H9 (cell line): ENCODE data around the gene CLPTM1L. TPM values are rescaled to one million over a fixed set of nuclear protein-coding genes. Genes with fewer than 3 reads are reported as not detected.

Experiments
- DNase-seq: peaks from one replicate; pipeline ENCODE4 v3.0.0-alpha.2; 2017
- H2AFZ ChIP-seq: one replicate; pipeline ENCODE4 v1.6.1; 2013; ENCODE audit warnings: mild to moderate bottlenecking, low read length, control low read depth, moderate library complexity
- H2AK5ac ChIP-seq: 2 replicates; pipeline ENCODE4 v1.6.1; 2013; ENCODE audit warnings: low read length, control low read depth, mixed read lengths; ENCODE audit not compliant: insufficient read length
- H2BK120ac ChIP-seq: one replicate; pipeline ENCODE4 v1.6.1; 2013; ENCODE audit warnings: low read depth, mild to moderate bottlenecking, low read length, control low read depth, inconsistent platforms; ENCODE audit not compliant: poor library complexity, severe bottlenecking
- H2BK12ac ChIP-seq: 2 replicates; pipeline ENCODE4 v1.6.1; 2013; ENCODE audit warnings: low read length, control low read depth, mixed read lengths, low read depth; ENCODE audit not compliant: insufficient read length
- H2BK15ac ChIP-seq: 2 replicates; pipeline ENCODE4 v1.6.1; 2013; ENCODE audit warnings: low read depth, low read length, control low read depth
- H2BK20ac ChIP-seq: one replicate; pipeline ENCODE4 v1.6.1; 2013; ENCODE audit warnings: low read depth, mild to moderate bottlenecking, low read length, control low read depth, inconsistent platforms; ENCODE audit not compliant: poor library complexity, severe bottlenecking
- H2BK5ac ChIP-seq: 2 replicates; pipeline ENCODE4 v1.6.1; 2013; ENCODE audit warnings: low read length, control low read depth, mixed read lengths; ENCODE audit not compliant: insufficient read length
- H3K14ac ChIP-seq: 2 replicates; pipeline ENCODE4 v1.6.1; 2013; ENCODE audit warnings: low read length, control low read depth; ENCODE audit not compliant: insufficient read depth
- H3K18ac ChIP-seq: 2 replicates; pipeline ENCODE4 v1.6.1; 2013; ENCODE audit warnings: low read depth, mild to moderate bottlenecking, mixed read lengths, low read length, control low read depth; ENCODE audit not compliant: insufficient read length
- H3K23ac ChIP-seq: 2 replicates; pipeline ENCODE4 v1.6.1; 2013; ENCODE audit warnings: low read length, control low read depth, mixed read lengths, low read depth; ENCODE audit not compliant: insufficient read length
- H3K23me2 ChIP-seq: 2 replicates; pipeline ENCODE4 v1.6.1; 2013; ENCODE audit warnings: low read depth, mild to moderate bottlenecking, mixed read lengths, low read length, control low read depth; ENCODE audit not compliant: insufficient read length, poor library complexity, severe bottlenecking
- H3K27ac ChIP-seq: 2 replicates; pipeline ENCODE4 v1.5.1; 2013; ENCODE audit warnings: low read length, control low read depth, mixed read lengths, low read depth; ENCODE audit not compliant: insufficient read length
- H3K27me3 ChIP-seq: 2 replicates; pipeline ENCODE4 v1.6.1; 2013; ENCODE audit warnings: low read length, control low read depth, inconsistent platforms; ENCODE audit not compliant: insufficient read depth
- H3K4ac ChIP-seq: 2 replicates; pipeline ENCODE4 v1.6.1; 2013; ENCODE audit warnings: low read depth, mild to moderate bottlenecking, control low read depth, inconsistent platforms, low read length, moderate library complexity
- H3K4me1 ChIP-seq: 2 replicates; pipeline ENCODE4 v1.6.1; 2013; ENCODE audit warnings: low read length, control low read depth, inconsistent platforms; ENCODE audit not compliant: insufficient read depth
- H3K4me2 ChIP-seq: 2 replicates; pipeline ENCODE4 v1.6.1; 2013; ENCODE audit warnings: low read length, control low read depth, mixed read lengths; ENCODE audit not compliant: insufficient read length, insufficient read depth
- H3K56ac ChIP-seq: 2 replicates; pipeline ENCODE4 v1.6.1; 2013; ENCODE audit warnings: low read depth, mild to moderate bottlenecking, mixed read lengths, low read length, control low read depth; ENCODE audit not compliant: insufficient read length
- H3K79me1 ChIP-seq: 2 replicates; pipeline ENCODE4 v1.6.1; 2013; ENCODE audit warnings: low read depth, mild to moderate bottlenecking, moderate library complexity, low read length, control low read depth, inconsistent platforms; ENCODE audit not compliant: insufficient read depth, poor library complexity, severe bottlenecking
- H3K79me2 ChIP-seq: 2 replicates; pipeline ENCODE4 v1.6.1; 2013; ENCODE audit warnings: low read length, control low read depth, inconsistent platforms; ENCODE audit not compliant: insufficient read depth
- H3K9ac ChIP-seq: 2 replicates; pipeline ENCODE4 v1.6.1; 2013; ENCODE audit warnings: low read length, control low read depth, mixed read lengths; ENCODE audit not compliant: insufficient read length; ENCODE audit errors: extremely low read depth
- H3K9me3 ChIP-seq: one replicate; pipeline ENCODE4 v1.6.1; 2013; ENCODE audit warnings: low read depth, low read length, inconsistent platforms; ENCODE audit not compliant: control insufficient read depth
- H3T11ph ChIP-seq: one replicate; pipeline ENCODE4 v1.6.1; 2013; ENCODE audit warnings: mild to moderate bottlenecking, low read length, control low read depth, inconsistent platforms
- H4K20me1 ChIP-seq: one replicate; pipeline ENCODE4 v1.6.1; 2013; ENCODE audit not compliant: control insufficient read depth, insufficient read length, insufficient read depth
- H4K5ac ChIP-seq: 2 replicates; pipeline ENCODE4 v1.6.1; 2013; ENCODE audit warnings: low read depth, mild to moderate bottlenecking, mixed read lengths, low read length, control low read depth; ENCODE audit not compliant: insufficient read length
- H4K8ac ChIP-seq: replicated peaks from 2 replicates; pipeline ENCODE4 v1.6.1; 2013; ENCODE audit warnings: low read length, control low read depth, mixed read lengths, low read depth; ENCODE audit not compliant: insufficient read length
- H4K91ac ChIP-seq: 2 replicates; pipeline ENCODE4 v1.6.1; 2013; ENCODE audit warnings: low read depth, mild to moderate bottlenecking, moderate library complexity, mixed read lengths, low read length, control low read depth; ENCODE audit not compliant: insufficient read length
- H3K27ac Mint-ChIP-seq, 3 experiments: 2 replicates in 2 of 3; 3 replicates in 1 of 3; pipeline ENCODE4 v1.8.0; 2020 to 2021; ENCODE audit warnings: mixed read lengths in 3 of 3, mild to moderate bottlenecking in 1 of 3, moderate library complexity in 1 of 3
- H3K27me3 Mint-ChIP-seq: 2 replicates; pipeline ENCODE4 v1.8.0; 2021; ENCODE audit warnings: low read depth, mild to moderate bottlenecking, moderate library complexity, mixed read lengths
- H3K36me3 Mint-ChIP-seq, 3 experiments: 2 replicates in 2 of 3; 3 replicates in 1 of 3; pipeline ENCODE4 v1.8.0; 2020 to 2021; ENCODE audit warnings: low read depth in 3 of 3, mixed read lengths in 3 of 3; ENCODE audit not compliant: insufficient read depth in 1 of 3
- H3K4me1 Mint-ChIP-seq, 2 experiments: 2 replicates each; pipeline ENCODE4 v1.8.0; 2020; ENCODE audit warnings: mixed read lengths in 2 of 2
- H3K4me3 Mint-ChIP-seq, 2 experiments: 2 replicates in 1 of 2; 3 replicates in 1 of 2; pipeline ENCODE4 v1.8.0; 2020 to 2021; ENCODE audit warnings: mild to moderate bottlenecking in 2 of 2, mixed read lengths in 2 of 2, moderate library complexity in 1 of 2
- H3K9me3 Mint-ChIP-seq, 2 experiments: 2 replicates in 1 of 2; 3 replicates in 1 of 2; pipeline ENCODE4 v1.8.0; 2020; ENCODE audit warnings: mild to moderate bottlenecking in 2 of 2, mixed read lengths in 2 of 2, moderate library complexity in 1 of 2
- WGBS: extraction: QIAGEN DNeasy Blood & Tissue Kit; methylation state at CpG from one replicate; pipeline ENCODE4 v1.1.7; 2013; ENCODE audit warnings: missing lambda C conversion rate, low lambda C conversion rate, mixed read lengths; ENCODE audit not compliant: insufficient read length; ENCODE audit errors: extremely low coverage; 5-methylcytosine and 5-hydroxymethylcytosine counted together
- total RNA-seq: library from RNA; stranded (reverse); gene quantifications from 2 replicates; pipeline ENCODE4 v1.2.1, GENCODE V29; 2021
- TF ChIP-seq, protein P1 (sequence below): fragments of 200-600 bp; sonication (generic); conservative IDR thresholded peaks from 3 replicates; pipeline ENCODE4 v1.8.0; 2021; ENCODE audit warnings: antibody characterized with exemption, mild to moderate bottlenecking

The CLPTM1L gene
- total RNA-seq, 1 experiment from 2014 or later = 108 TPM

DNA sequence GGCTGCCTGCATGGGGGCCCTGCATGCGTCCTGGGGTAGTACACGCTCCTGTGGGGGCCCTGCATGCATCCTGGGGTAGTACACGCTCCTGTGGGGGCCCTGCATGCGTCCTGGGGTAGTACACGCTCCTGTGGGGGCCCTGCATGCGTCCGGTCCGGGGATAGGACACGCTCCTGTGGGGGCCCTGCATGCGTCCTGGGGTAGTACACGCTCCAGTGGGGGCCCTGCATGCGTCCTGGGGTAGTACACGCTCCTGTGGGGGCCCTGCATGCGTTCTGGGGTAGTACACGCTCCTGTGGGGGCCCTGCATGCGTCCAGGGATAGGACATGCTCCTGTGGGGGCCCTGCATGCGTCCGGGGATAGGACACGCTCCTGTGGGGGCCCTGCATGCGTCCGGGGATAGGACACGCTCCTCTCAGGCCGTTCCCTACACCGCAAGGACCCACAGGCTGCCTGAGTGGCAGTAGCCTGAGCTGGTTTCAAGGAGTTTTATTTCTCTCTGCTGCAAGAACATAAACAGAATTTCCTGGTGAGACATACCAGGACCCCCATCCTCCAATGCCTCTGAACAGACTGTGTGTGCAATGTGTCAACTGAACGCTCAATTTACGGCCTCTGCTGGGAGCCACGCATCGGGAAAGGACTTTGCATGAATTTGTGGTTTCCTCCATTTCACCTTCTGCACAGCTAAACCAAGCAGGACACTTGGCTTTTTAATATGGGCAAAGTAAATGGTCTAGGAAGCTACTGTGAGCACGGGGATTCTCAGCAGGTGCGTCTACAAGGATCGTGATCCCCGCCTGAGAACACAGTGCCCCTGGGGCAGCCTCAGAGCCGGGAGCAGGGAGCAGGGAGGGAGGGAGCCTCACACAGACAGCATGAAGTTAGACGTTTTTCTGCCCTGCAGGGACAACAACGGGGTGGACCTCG lies 48.9 kb upstream of the CLPTM1L start:
- Histone ChIP-seq H4K91ac (no peak overlapping the region), H2BK12ac (no peak overlapping the region), H3K18ac (no peak overlapping the region), H3K9ac (no peak overlapping the region), H2BK20ac (no peak overlapping the region), H3K4me1 (no peaks in the 10 kb centered on the region), H3K23me2 (no peaks in the 10 kb centered on the region), H2BK5ac (no peak overlapping the region), H3K23ac (no peak overlapping the region), H3K14ac (no peak overlapping the region), H4K8ac (no peak overlapping the region), H3K79me2 (no peaks in the 10 kb centered on the region), H3K27ac (no peak overlapping the region), H2BK15ac (no peak overlapping the region), H4K5ac (no peak overlapping the region), H3K56ac (no peak overlapping the region), H3K79me1 (no peaks in the 10 kb centered on the region), H2AFZ (no peak overlapping the region), H3K4ac (no peak overlapping the region), H3K27me3 (no peaks in the 10 kb centered on the region), H2BK120ac (no peak overlapping the region), H2AK5ac (no peak overlapping the region), H3K4me2 (no peak overlapping the region), H4K20me1 (no peaks in the 10 kb centered on the region), H3K9me3 (no peaks in the 10 kb centered on the region), H3T11ph (no peak overlapping the region)
- Mint-ChIP-seq H3K4me3 (no peak overlapping the region), H3K9me3 (no peaks in the 10 kb centered on the region), H3K27me3 (peaks cover 59% of the 10 kb centered on the region), H3K27ac (peak overlapping the region in 1 of 3 experiments; percentile 67; a peak in 1 of 7 replicates), H3K4me1 (peaks cover 7 to 10% of the 10 kb centered on the region in 2 experiments), H3K36me3 (no peaks in the 10 kb centered on the region)
- TF ChIP-seq, protein P1, sequence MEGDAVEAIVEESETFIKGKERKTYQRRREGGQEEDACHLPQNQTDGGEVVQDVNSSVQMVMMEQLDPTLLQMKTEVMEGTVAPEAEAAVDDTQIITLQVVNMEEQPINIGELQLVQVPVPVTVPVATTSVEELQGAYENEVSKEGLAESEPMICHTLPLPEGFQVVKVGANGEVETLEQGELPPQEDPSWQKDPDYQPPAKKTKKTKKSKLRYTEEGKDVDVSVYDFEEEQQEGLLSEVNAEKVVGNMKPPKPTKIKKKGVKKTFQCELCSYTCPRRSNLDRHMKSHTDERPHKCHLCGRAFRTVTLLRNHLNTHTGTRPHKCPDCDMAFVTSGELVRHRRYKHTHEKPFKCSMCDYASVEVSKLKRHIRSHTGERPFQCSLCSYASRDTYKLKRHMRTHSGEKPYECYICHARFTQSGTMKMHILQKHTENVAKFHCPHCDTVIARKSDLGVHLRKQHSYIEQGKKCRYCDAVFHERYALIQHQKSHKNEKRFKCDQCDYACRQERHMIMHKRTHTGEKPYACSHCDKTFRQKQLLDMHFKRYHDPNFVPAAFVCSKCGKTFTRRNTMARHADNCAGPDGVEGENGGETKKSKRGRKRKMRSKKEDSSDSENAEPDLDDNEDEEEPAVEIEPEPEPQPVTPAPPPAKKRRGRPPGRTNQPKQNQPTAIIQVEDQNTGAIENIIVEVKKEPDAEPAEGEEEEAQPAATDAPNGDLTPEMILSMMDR = no peak
- DNase-seq = no peak
- WGBS = no CpG with 5 or more reads among the region's 36 CpGs
